Measurements from ENCODE around the gene HPS5.

HPS5 gene

GRCh38 chr11:18320617-18321016 is 1.3 kb downstream of the HPS5 start:
- DNase-seq: peak in 1 of 5 donors; percentile 10

GRCh38 chr11:18319914-18320313 is 2.0 kb downstream of the HPS5 start:
- no peak for DNase-seq

GRCh38 chr11:18317551-18317950 is 4.4 kb downstream of the HPS5 start:
- DNase-seq: no peak

DNA sequence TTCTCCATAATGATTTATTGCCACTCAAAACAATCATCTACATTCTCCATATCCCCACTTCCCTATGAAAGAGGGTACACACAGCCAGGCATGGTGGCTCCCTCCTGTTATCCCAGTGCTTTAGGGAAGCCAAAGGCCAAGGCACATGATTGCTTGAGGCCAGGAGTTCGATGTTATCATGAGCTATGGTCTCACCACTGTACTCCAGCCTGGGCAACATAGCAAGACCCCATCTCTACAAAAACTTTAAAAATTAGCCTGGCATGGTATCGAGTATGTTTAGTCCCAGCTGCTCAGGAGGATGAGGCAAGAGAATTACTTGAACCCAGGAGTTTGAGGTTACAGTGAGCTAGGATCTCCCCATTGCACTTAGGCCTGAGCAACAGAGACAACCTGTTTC is 6.0 kb downstream of the HPS5 start:
- DNase-seq: no peak

GRCh38 chr11:18314784-18315523 is 7.0 kb downstream of the HPS5 start:
- DNase-seq: no peak

GRCh38 chr11:18313965-18314763 is 7.8 kb downstream of the HPS5 start:
- no peak for DNase-seq

- DNase-seq: no peak
Measured at GRCh38 chr11:18312663-18313420, 9.1 kb downstream of the HPS5 start.

GRCh38 chr11:18312012-18312411 is 9.9 kb downstream of the HPS5 start:
- DNase-seq: no peak

- no peak for DNase-seq
Measured at GRCh38 chr11:18310800-18311340, 11.1 kb downstream of the HPS5 start.

DNA sequence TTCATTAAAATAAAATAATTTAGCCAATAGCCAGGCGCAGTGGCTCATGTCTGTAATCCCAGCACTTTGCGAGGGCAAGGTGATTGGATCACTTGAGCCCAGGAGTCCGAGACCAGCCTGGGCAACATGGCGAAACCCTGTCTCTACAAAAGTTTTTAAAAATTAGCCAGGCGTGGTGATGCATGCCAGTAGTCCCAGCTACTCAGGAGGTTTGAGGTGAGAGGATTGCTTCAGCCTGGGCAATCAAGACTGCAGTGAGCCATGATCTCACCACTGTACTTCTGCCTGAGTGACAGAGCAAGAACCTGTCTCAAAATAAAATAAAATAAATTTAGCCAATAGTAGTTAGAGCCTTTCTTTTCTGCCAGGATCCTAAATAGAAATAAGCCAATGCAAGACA is 12.2 kb downstream of the HPS5 start:
- DNase-seq: no peak

- DNase-seq: no peak
Measured at GRCh38 chr11:18308242-18308641, 13.7 kb downstream of the HPS5 start.

- no peak for DNase-seq
Measured at GRCh38 chr11:18307461-18308139, 14.3 kb downstream of the HPS5 start.

- DNase-seq: no peak
Measured at GRCh38 chr11:18304745-18305144, 17.2 kb downstream of the HPS5 start.

GRCh38 chr11:18299721-18300120 is 22.2 kb downstream of the HPS5 start:
- DNase-seq: no peak

DNA sequence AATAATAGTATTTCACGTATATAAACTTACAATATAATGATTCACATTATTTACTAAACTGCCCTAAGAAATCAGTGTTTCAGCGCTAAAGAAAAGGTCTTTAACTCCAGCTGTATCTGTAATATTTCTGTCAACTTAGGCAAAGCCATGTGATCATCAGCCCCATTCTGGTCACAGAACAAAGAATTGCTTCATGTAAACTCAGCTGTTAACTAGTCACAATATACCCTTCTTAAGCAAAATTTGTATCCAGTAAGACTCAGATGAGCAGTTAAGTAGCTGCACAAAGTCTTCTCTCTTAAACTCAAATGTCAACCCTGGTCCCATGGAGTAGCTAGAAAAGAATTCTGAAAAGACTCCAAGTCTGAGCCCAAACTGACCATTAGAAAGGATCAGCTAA is 26.6 kb downstream of the HPS5 start:
- DNase-seq: no peak

GRCh38 chr11:18294862-18295261 is 27.1 kb downstream of the HPS5 start:
- peak in 1 of 5 donors; percentile 57 for DNase-seq

DNA sequence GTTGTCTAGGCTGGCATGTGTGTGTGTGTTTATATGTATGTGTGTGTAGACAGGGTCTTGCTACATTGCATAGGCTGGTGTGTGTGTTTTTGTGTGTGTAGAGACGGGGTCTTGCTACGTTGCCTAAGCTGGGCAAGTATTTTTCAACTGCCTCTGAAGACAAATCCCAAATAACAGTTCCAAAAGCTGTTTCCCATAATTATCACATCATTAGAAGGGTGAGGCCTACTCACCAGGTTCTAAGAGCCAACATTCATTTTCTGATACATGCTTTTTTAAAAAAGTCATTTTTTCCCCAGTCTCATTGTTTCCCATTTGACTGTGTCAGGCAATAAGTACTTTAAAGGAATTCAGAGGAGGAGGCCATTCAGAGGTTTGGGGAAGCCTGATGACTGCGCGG is 33.0 kb downstream of the HPS5 start:
- DNase-seq: no peak

- no peak for DNase-seq
Measured at GRCh38 chr11:18285841-18286240, 36.1 kb downstream of the HPS5 start.

- DNase-seq: no peak
Measured at GRCh38 chr11:18282626-18283025, 39.3 kb downstream of the HPS5 start.

DNA sequence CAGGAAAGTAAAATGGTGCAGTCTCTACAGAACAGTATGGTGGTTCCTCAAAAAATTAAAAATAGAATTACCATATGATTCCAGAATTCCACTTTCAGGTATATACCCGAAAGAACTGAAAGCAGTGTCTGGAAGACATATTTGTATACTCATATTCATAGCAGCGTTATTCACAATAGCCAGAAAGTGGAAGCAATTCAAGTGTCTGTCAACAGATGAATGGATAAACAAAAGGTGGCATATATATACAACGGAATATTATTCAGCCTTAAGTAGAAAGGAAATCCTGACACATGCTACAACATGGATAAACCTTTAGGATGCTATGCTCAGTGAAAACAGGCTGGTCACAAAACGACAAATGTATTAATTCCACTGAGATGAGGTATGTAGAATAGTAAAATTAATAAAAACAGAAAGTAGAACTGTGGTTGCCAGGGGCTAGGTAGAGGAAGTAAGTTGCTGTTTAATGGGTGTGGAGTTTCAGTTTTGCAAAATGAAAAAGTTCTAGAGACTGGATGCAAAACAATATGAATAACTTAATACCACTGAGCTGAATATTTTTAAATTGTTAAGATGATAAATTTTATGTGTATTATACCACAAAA is 41.4 kb downstream of the HPS5 start:
- peak in 1 of 5 donors; percentile 53 for DNase-seq

DNA sequence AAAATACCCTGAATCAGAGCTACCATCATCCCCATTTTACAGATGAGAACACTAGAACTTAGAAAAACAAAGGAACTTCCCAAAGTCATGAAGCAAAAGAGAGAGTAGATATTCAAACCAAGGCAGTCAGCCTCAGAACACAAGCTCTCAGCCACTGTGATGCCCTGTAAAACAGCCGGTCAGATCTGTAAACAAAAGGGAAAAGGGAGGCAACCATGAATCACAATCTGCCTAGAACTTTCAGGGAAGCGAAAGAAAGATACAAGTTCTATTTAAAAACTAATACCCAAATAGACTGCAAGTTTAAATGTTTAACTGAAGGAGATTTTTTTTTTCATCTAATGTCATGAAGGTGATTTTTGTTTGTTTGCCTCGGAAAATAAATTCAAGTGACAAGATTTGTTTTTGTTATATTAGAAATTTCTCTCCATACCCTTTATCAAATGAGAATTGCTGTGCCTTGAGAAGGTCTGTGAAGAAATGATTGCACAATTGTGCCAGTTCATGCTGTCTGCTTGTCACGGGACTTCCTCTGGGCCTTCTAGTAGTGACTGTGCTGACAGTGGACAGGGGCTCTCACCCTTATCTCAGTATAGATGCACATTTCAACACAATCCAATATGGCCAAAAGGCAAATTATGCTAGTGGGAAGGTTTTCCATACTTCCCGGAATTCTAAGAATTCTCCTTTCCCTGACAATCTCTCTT is 44.2 kb downstream of the HPS5 start:
- no peak for DNase-seq

DNA sequence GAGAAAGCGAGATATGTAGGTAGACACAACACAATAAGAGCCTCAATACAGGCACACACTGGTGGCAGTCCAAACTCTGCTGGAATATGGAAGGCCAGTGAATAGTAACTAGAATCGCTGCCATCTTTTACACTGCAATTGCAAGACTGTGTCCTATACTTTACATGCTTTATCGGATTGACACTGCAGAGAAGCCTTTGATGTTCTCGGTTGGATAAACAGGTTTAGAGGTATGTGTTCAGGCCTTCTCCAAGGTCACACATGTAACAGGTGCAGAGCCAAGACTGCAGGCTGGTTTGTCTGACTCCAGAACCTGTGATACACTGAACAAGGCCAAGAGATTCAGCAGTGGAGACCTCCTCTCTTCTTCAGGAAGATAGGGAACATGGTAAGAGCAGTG is 50.7 kb downstream of the HPS5 start:
- no peak for DNase-seq
